MV-4-11 (cell line): ENCODE measurements around the gene PFDN4.
A peak's percentile ranks its signal among the peaks of the same experiment; 100 is the strongest.
"Not testable (repeated sequence)": the region's sequence is repeated elsewhere in the genome, so short reads cannot be mapped to it uniquely, and the experiment has no call there.

Experiments
- DNase-seq: peaks from one replicate; lab custom pipeline; 2025; lab: John Stamatoyannopoulos, UW

The PFDN4 gene

GRCh38 chr20:54223751-54224150, 15.9 kb downstream of the PFDN4 start:
- DNase-seq: no peak

- not testable (repeated sequence) for DNase-seq
Observed at GRCh38 chr20:54224642-54225041, 16.8 kb downstream of the PFDN4 start.

- no peak for DNase-seq
Observed at GRCh38 chr20:54227241-54227640, 19.4 kb downstream of the PFDN4 start.

- DNase-seq: peak; percentile 86
Observed at GRCh38 chr20:54227751-54228150, 19.9 kb downstream of the PFDN4 start.

GRCh38 chr20:54228841-54229240, 21.0 kb downstream of the PFDN4 start:
- DNase-seq: no peak

- DNase-seq: no peak
Observed at GRCh38 chr20:54229566-54230160, 21.8 kb downstream of the PFDN4 start.

- DNase-seq: no peak
Observed at GRCh38 chr20:54231036-54231435, 23.1 kb downstream of the PFDN4 start.

- no peak for DNase-seq
Observed at GRCh38 chr20:54234991-54235390, 27.1 kb downstream of the PFDN4 start.

GRCh38 chr20:54237116-54237943, 29.4 kb downstream of the PFDN4 start:
- peak; percentile 75 for DNase-seq

- DNase-seq: no peak
Observed at GRCh38 chr20:54244113-54244512, 36.2 kb downstream of the PFDN4 start.

- DNase-seq: not testable (repeated sequence)
Observed at GRCh38 chr20:54248705-54249104, 40.8 kb downstream of the PFDN4 start.

- no peak for DNase-seq
Observed at GRCh38 chr20:54250691-54251090, 42.8 kb downstream of the PFDN4 start.

- DNase-seq: no peak
Observed at GRCh38 chr20:54251096-54251495, 43.2 kb downstream of the PFDN4 start.

- no peak for DNase-seq
Observed at GRCh38 chr20:54254596-54254995, 46.7 kb downstream of the PFDN4 start.

- DNase-seq: no peak
Observed at GRCh38 chr20:54255157-54255556, 47.3 kb downstream of the PFDN4 start.

- no peak for DNase-seq
Observed at GRCh38 chr20:54256202-54256601, 48.3 kb downstream of the PFDN4 start.

- no peak for DNase-seq
Observed at GRCh38 chr20:54257071-54257816, 49.4 kb downstream of the PFDN4 start.

GRCh38 chr20:54260116-54260515, 52.2 kb downstream of the PFDN4 start:
- no peak for DNase-seq

GRCh38 chr20:54262671-54263070, 54.8 kb downstream of the PFDN4 start:
- DNase-seq: peak; percentile 11

GRCh38 chr20:54263116-54263690, 55.3 kb downstream of the PFDN4 start:
- no peak for DNase-seq

GRCh38 chr20:54265791-54266190, 57.9 kb downstream of the PFDN4 start:
- DNase-seq: not testable (repeated sequence)

- DNase-seq: no peak
Observed at GRCh38 chr20:54266844-54267243, 59.0 kb downstream of the PFDN4 start.
